ENCODE data around the gene KLHL22.
"Not testable (repeated sequence)": the region's sequence is repeated elsewhere in the genome, so short reads cannot be mapped to it uniquely, and the experiment has no call there.

Gene KLHL22

GRCh38 chr22:20413217-20414058 is 82.2 kb downstream of the KLHL22 start:
- no peaks in the 10 kb centered on the region for H3K9me3 ChIP-seq
- H3K4me3 ChIP-seq (ENCODE audit: low read depth in 1 of 2, low read length in 1 of 2): no peak overlapping the region
- no peak for TF ChIP-seq CTCF (IDR thresholded peaks at IDR 0.05)
- peaks cover 1% of the 10 kb centered on the region for H3K27me3 ChIP-seq
- no peak overlapping the region for H3K27ac ChIP-seq
- H3K36me3 ChIP-seq: no peaks in the 10 kb centered on the region
- peaks cover 6% of the 10 kb centered on the region in 2 experiments for H3K4me1 ChIP-seq (ENCODE audit: control insufficient read depth in 1 of 2, insufficient read depth in 1 of 2, low read depth in 1 of 2, low read length in 1 of 2)

DNA sequence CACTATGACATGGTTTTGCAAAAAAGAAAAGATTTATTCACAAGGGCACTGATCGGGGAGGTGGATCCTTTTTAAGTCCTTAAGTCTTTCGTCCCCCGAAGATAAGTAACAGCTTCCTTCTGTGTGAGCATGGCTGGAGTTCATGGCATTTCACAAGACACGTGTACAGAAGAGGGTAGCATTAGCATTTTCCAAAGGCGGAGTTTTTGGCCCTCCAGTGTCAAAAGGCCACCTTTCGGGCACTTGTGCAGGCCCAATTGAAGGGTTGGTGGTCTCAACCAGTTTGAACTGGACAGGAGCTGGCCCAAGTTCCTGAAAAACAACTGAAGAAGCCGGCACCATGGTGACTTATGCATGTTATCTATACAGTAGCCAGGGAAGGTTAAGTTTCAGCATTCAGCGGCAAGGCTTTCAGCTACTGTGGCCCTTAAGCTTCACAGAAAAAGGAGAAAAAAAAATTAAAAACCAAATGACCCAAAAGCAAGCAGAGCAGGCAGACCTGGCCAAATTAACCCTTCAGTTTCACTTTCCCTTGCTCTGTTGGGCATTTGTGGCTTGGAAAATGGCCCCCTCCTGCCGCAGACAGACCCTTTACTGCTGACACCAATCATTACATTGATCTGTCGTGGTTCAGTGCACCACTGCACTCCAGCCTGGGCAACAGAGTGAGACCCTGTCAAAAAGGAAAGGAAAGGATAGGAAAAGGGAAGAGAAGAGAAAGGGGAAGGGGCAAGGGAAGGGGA is 83.0 kb downstream of the KLHL22 start:
- no peak for TF ChIP-seq CTCF (IDR thresholded peaks at IDR 0.05)
- no peak overlapping the region for H3K4me3 ChIP-seq (ENCODE audit: low read depth in 1 of 2, low read length in 1 of 2)
- H3K4me1 ChIP-seq (ENCODE audit: control insufficient read depth in 1 of 2, insufficient read depth in 1 of 2, low read depth in 1 of 2, low read length in 1 of 2): no peaks in the 10 kb centered on the region
- H3K27me3 ChIP-seq: no peaks in the 10 kb centered on the region
- no peaks in the 10 kb centered on the region for H3K9me3 ChIP-seq
- no peaks in the 10 kb centered on the region for H3K36me3 ChIP-seq
- H3K27ac ChIP-seq: no peak overlapping the region

DNA sequence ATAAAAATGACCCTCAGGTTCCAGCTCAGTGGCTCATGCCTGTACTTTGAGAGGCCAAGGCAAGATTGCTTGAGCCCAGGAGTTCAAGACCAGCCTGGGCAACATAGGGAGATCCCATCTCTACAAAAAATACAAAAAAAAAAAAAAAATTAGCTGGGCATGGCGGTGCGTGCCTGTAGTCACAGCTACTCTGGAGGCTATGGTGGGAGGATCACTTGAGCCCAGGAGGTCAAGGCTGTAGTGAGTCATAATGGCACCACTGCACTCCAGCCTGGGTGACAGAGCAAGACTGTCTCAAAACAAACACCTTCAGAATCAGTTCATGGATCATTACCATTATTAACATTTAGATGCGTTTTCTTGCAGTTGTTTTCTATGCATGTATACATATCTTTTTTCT is 86.2 kb downstream of the KLHL22 start:
- not testable (repeated sequence) for H3K4me3 ChIP-seq (ENCODE audit: low read depth in 1 of 2, low read length in 1 of 2); H3K36me3 ChIP-seq; H3K9me3 ChIP-seq

DNA sequence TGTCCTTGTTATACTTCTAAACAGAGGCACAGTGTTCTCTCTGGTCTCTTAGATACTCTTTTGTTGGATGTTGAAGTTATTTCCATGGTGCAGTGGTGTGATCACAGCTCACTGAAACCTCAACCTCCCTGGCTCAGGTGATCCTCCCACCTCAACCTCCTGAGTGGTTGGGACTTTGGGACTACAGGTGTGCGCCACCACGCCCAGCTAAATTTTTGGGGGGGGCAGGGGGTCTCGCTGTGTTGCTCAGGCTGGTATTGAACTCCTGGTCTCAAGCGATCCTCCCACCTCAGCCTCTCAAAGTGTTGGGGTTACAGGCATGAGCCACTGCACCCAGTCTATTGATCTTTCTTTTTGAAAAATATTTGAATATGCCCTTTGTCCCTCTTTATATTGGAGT is 86.7 kb downstream of the KLHL22 start:
- Histone ChIP-seq H3K9me3 (no peaks in the 10 kb centered on the region), H3K27ac (no peak overlapping the region), H3K36me3 (peaks cover 9% of the 10 kb centered on the region), H3K27me3 (no peaks in the 10 kb centered on the region), H3K4me1 (ENCODE audit: control insufficient read depth in 1 of 2, insufficient read depth in 1 of 2, low read depth in 1 of 2, low read length in 1 of 2) (no peaks in the 10 kb centered on the region), H3K4me3 (ENCODE audit: low read depth in 1 of 2, low read length in 1 of 2) (no peak overlapping the region)
- TF ChIP-seq CTCF (IDR thresholded peaks at IDR 0.05): no peak

More for the DNA sequence above, 86.2 kb downstream of the KLHL22 start:
- not testable (repeated sequence) for H3K27me3 ChIP-seq; H3K4me1 ChIP-seq (ENCODE audit: control insufficient read depth in 1 of 2, insufficient read depth in 1 of 2, low read depth in 1 of 2, low read length in 1 of 2); H3K27ac ChIP-seq

DNA sequence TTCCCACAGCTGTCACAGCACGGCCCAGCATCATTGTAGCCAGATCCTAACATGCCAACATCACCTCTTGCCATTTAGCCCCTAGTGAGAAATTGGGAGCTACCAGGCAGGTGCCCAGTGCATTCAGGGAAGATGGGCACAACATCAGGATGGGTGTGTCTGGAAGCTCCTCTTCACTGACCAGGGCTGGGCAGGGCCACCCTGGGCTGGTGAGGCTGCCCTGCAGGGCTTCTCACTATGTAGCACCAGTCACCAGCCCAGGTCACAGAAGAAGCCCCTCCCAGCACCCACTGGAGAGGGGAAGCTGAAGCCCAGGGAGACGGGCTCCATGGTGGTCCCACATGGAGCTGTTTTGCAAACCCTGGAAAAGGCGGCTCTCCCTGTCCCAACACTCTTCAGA is 87.8 kb downstream of the KLHL22 start:
- Histone ChIP-seq H3K4me1 (ENCODE audit: control insufficient read depth in 1 of 2, insufficient read depth in 1 of 2, low read depth in 1 of 2, low read length in 1 of 2) (no peaks in the 10 kb centered on the region), H3K27ac (no peak overlapping the region), H3K4me3 (ENCODE audit: low read depth in 1 of 2, low read length in 1 of 2) (no peak overlapping the region), H3K36me3 (peaks cover 9% of the 10 kb centered on the region), H3K27me3 (no peaks in the 10 kb centered on the region), H3K9me3 (no peaks in the 10 kb centered on the region)
- TF ChIP-seq CTCF (IDR thresholded peaks at IDR 0.05): no peak
